Fibroblast of villous mesenchyme (primary cell): Measurements from ENCODE around the gene BMP7. TPM values are rescaled to one million over a fixed set of nuclear protein-coding genes. Genes with fewer than 3 reads are reported as not detected.

ENCODE experiments used
- DNase-seq: peaks from one replicate; pipeline ENCODE4 v3.0.0-alpha.2; 2010; ENCODE audit warnings: low read depth
- H3K4me3 ChIP-seq: 2 replicates; pipeline ENCODE4 v1.5.1; 2011; ENCODE audit warnings: low read depth, mild to moderate bottlenecking, low read length
- total RNA-seq: library from RNA; depleted of rRNA; stranded (reverse); fragments of >200 nt; gene quantifications from 2 replicates; pipeline ENCODE4 v1.2.3, GENCODE V29; 2012
- TF ChIP-seq, protein P1 (sequence below): IDR thresholded peaks from 2 replicates; pipeline ENCODE4 v1.5.1; 2012; ENCODE audit warnings: low read depth, mild to moderate bottlenecking, low read length; ENCODE audit not compliant: insufficient read depth

Gene BMP7
- total RNA-seq, 1 donor = not detected

DNA sequence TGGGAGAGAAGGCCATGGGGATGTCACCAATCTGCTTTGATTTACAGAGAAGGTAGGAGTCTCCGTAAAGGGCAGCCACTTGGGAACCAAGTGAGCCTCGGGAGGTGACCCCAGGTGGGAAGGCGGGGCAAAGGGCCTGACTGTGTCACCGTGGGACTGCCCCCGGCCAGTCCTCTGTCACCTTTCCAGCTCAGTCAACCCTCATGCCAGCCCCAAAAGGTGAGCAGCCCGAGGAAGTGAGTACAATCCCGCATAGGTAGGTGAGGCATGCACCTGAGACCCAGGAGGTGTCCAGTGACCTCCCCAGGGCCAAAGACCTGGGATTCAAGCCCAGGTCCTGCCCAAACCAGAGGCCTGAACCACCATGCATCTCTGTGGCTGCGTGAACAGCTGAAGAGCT lies 36.2 kb downstream of the BMP7 start:
- DNase-seq = no peak
- TF ChIP-seq, protein P1, sequence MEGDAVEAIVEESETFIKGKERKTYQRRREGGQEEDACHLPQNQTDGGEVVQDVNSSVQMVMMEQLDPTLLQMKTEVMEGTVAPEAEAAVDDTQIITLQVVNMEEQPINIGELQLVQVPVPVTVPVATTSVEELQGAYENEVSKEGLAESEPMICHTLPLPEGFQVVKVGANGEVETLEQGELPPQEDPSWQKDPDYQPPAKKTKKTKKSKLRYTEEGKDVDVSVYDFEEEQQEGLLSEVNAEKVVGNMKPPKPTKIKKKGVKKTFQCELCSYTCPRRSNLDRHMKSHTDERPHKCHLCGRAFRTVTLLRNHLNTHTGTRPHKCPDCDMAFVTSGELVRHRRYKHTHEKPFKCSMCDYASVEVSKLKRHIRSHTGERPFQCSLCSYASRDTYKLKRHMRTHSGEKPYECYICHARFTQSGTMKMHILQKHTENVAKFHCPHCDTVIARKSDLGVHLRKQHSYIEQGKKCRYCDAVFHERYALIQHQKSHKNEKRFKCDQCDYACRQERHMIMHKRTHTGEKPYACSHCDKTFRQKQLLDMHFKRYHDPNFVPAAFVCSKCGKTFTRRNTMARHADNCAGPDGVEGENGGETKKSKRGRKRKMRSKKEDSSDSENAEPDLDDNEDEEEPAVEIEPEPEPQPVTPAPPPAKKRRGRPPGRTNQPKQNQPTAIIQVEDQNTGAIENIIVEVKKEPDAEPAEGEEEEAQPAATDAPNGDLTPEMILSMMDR = no peak
- no peak overlapping the region for H3K4me3 ChIP-seq

DNA sequence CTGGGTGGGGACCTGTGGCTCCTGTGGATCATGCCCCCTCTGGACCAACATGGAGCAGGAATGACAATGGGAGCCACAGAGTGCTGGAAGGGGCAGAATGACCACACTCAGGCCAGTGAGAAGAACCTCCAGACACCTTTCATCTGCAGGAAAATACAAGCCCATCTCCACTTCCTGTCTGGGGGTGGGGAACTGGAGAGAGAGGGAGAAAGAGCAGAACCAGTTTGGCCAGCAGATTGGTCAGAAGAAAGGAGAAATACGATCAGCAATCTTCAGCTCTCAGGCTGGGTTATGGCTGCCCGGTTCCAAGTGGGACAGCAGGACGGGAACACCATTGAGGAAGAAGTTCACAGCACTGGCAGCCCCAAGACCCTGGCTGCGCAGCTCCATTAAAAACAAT lies 37.0 kb downstream of the BMP7 start:
- TF ChIP-seq, protein P1 = no peak
- DNase-seq = no peak
- no peak overlapping the region for H3K4me3 ChIP-seq

DNA sequence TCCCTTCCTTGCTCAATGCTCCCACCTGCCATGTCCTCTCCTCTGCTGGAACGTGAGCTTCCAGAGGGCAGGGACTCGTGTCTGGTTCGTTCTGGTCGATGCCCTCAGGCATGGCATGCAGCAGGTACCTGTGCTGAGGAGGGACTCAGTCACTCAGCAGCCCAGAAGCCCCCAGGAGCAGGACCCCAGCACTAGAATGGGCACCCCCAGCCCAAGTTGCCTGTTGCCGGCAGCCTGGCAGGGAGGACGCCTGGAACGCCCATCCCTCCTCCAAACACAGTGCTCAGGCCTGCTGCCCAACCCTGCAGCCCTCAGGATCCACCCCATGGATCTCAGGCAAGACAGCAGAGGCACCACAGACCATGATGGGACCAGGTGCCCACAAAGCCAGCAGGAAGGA lies 40.6 kb downstream of the BMP7 start:
- H3K4me3 ChIP-seq = no peak overlapping the region
- TF ChIP-seq, protein P1 = no peak
- no peak for DNase-seq

DNA sequence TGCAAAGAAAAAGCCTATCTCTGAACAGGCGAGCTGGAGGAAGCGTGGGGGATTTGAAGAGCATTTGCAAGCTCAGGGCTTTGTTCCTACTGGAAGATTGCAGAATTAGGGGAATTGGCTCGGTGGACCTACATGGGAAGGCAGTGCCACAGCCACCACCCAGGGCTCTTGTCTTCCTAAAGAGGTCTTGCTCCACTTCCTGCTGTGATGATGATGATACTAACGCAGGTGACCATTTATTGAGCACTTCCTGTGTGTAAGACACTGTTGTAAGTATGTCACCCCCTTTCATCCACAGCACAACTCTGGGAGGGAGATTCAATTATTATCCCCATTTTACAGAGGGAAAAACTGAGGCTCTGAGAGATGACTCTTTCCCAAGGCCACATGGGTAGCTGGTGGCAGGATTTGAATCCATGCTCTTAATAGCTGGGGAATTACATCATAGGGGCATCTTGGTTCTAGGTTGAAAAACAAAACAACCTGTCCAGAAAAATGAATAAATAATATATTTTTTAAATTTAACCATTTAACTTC lies 41.2 kb downstream of the BMP7 start:
- H3K4me3 ChIP-seq = no peak overlapping the region
- DNase-seq = no peak
- TF ChIP-seq, protein P1 = no peak

DNA sequence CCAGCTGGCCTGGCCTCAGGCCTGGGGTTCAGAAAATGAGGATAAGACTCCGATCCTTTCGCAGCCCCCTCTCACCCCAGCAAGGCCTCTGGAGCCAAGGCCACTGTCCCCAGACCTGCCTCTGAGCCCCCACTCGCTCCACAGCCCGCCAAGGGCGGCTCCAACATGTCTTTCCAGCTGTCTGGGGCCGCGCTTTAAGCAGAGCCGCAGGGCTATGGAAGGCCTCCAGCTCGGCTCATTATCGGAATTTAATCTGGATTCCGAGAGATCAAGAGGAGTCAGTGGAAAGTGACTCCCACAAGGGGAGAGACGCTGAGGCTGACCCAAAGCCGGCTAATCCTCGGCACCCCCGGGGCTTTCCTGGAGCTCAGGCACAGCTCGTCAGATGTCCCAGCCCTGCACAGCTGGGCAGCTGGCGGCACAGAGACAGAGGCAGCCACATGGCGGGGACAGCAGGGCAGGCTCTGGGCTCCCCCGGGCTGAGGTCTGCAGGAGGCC lies 41.8 kb downstream of the BMP7 start:
- no peak overlapping the region for H3K4me3 ChIP-seq
- TF ChIP-seq, protein P1 = no peak
- no peak for DNase-seq

DNA sequence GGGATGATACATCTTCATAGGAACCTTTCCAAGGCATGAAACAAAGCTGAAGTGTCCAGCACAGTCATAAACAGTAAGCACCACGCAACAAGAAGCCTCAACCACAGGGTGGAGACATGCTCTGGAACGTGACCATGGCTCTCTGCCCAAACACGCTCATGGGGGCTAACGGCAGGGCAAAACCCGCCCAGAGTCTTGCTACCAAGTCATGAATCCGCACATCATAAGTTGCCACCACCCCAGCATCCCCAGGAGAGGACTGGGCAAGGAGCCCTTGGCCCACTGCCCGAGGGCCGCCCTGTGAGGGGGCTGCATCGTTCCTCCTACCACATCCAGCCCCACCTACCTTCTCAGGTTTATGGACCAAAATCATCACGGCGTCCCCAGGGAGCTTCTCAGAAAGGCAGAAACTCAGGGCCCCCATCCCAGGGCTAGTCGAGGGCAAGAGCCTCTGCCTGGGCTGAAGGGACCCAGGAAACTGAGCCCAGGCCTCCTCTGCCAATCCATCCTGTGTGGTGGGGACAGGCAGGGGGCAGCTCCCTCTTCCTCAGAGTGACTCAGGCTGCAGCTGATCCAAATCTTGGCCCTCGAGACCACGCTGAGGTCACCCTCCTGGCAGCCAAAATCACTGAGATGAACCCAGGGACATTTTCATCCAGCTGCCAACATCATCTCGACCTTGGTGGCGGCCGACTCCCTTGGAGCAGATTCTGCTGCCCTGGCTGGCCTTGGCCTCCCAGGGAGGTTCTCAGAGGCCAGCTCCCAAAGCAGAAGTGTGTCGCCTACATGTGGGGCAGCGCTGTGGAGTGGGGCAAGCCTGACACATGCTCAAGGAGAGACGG lies 42.6 kb downstream of the BMP7 start:
- TF ChIP-seq, protein P1 = no peak
- no peak for DNase-seq
- no peak overlapping the region for H3K4me3 ChIP-seq
